AG04449 (cell line): ENCODE measurements around the gene RTL5.

Experiments used
- CTCF ChIA-PET: fragments of 350-600 bp; formaldehyde crosslinking; extraction: SDS; loops from one replicate; lab custom pipeline; 2021; ENCODE audit warnings: antibody characterized with exemption; lab: Yijun Ruan, JAX
- POLR2A ChIA-PET: fragments of 400-600, 350-600 bp; formaldehyde crosslinking; extraction: SDS; loops from one replicate; lab custom pipeline; 2020; ENCODE audit warnings: antibody characterized with exemption, inconsistent platforms; lab: Yijun Ruan, JAX
- DNase-seq: peaks from one replicate; pipeline ENCODE4 v3.0.0-alpha.2; 2010; ENCODE audit warnings: low read depth, low spot score
- H3K4me3 ChIP-seq: 2 replicates; pipeline ENCODE4 v1.5.1; 2011; ENCODE audit warnings: low read depth, mild to moderate bottlenecking, control low read depth, low read length
- TF ChIP-seq, protein P1 (sequence below): IDR thresholded peaks from one replicate; pipeline ENCODE4 v1.5.1; 2011; ENCODE audit warnings: mild to moderate bottlenecking, moderate library complexity, low read length, control low read depth, inconsistent platforms; ENCODE audit not compliant: insufficient read depth; ENCODE audit errors: missing control alignments

The RTL5 gene

DNA sequence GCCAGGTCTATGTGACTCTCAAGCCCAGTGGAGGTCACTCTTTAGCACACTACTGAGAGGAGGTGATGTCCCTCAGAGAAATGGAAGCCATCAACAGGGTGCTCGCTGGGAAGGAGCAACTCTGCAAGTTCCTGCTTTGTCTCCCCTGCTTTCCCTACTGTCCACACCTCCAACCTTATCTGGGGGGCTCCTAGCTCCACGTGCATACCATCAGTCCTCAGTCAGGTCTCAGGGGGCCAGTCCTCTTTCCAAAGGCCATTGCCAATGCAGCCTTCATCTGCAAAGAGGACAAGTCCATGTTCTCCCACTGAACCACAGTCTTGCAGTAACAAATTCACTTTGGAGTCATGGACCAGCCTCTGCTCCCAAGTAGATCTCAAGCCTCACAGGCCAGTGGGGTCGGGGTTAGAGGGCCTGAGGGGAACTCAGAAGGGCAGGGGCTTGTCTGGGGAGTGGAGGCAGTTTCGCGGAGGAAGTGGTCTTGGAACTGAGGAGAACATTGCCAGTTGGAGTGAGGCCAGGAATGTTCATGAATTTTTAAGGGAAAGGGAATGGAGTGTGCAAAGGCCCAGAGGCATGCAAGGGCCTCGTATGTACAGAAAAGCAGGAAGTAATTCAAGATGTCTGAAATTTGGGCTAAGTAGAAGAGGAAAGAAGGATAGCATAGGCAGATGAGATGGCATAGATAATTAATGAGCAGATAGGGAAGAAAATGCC is 8.9 kb downstream of the RTL5 start:
- ChIA-PET POLR2A (no interaction called here), CTCF (interaction anchor here (1.0 to 10.8 kb wide), 3 partner anchors 9 to 125 kb away, joined by 3 to 155 read pairs (median 40); partner anchors contain the start of gene RTL5)
- DNase-seq, result no peak
- H3K4me3 ChIP-seq, result no peak overlapping the region
- TF ChIP-seq, protein P1, sequence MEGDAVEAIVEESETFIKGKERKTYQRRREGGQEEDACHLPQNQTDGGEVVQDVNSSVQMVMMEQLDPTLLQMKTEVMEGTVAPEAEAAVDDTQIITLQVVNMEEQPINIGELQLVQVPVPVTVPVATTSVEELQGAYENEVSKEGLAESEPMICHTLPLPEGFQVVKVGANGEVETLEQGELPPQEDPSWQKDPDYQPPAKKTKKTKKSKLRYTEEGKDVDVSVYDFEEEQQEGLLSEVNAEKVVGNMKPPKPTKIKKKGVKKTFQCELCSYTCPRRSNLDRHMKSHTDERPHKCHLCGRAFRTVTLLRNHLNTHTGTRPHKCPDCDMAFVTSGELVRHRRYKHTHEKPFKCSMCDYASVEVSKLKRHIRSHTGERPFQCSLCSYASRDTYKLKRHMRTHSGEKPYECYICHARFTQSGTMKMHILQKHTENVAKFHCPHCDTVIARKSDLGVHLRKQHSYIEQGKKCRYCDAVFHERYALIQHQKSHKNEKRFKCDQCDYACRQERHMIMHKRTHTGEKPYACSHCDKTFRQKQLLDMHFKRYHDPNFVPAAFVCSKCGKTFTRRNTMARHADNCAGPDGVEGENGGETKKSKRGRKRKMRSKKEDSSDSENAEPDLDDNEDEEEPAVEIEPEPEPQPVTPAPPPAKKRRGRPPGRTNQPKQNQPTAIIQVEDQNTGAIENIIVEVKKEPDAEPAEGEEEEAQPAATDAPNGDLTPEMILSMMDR, result no peak

DNA sequence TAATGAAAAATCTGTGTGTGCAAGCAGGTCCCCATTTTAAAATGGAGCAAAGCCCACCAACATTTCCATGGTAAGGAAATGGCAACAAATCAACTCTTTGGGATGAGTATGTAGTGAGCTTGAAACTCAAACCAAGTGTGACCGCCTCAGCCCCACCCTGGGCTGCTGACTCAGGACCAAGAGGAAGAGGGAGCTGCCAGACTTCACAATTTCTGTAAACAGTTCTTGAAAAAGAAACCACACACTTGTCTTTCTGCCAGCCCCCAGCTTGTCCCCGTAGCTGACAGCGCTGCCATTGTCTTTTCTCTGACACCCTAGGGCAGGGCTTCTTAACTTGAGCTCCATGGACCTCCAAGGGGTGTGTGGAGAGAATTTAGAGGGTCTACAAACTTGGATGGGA is 10.3 kb downstream of the RTL5 start:
- TF ChIP-seq, protein P1, result no peak
- ChIA-PET POLR2A (interaction anchor here (0.9 to 1.4 kb wide), 2 partner anchors 11 to 92 kb away, joined by 4 to 6 read pairs; partner anchors contain the start of gene RTL5), CTCF (interaction anchor here (0.8 kb wide), 1 partner anchor 9 kb away, joined by 3 read pairs; no protein-coding TSS in a partner anchor)
- peak; percentile 33 for DNase-seq
- no peak overlapping the region for H3K4me3 ChIP-seq

DNA sequence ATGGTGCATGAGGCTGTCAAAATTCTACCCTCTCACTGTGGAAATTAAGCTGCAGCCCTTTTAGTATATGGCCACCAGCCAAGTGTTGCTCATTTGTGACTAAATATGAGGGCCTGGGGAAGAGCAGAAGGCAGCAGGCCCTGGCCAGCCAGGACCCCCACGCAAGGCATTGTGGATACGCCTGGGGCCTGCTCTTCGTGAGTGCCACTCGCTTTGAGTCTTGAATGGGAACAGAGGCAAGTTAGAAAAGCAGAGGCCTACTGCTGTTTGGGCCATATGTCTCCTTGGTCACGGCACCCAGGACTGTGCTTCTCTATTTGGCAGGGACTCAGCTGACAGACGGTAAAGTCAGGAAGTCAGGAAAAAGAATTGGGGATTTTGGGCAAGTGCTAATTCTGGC is 10.9 kb downstream of the RTL5 start:
- POLR2A ChIA-PET, result interaction anchor here (1.4 kb wide), 1 partner anchor 11 kb away, joined by 6 read pairs; the partner anchor contains the start of gene RTL5
- CTCF ChIA-PET, result interaction anchor here (0.8 to 1.1 kb wide), 2 partner anchors 9 to 102 kb away, joined by 3 to 4 read pairs; no protein-coding TSS in a partner anchor
- no peak for DNase-seq
- TF ChIP-seq, protein P1, result no peak
- H3K4me3 ChIP-seq, result no peak overlapping the region

DNA sequence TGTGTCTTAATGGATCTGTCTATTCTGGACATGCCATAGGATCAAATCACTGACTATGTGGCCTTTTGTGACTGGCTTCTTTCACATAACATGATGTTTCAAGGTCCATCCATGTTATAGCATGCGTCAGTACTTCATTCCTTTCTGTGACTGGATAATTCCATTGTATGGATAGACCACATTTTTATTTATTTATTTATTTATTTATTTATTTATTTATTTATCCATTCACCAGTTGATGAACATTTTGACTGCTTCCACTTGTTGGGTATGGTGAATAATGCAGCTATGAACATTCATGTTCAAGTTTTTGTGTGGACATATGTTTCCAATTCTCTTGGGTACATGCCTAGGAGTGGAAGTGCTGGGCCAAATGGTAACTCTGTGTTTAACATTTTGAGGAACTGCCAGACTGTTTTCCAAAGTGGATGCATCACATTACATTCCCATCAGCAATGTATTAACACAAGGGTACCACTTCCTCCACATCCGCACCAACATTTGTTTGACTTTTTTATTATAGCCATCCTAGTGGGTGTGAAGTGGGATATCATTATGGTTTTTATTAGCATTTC is 14.0 kb downstream of the RTL5 start:
- DNase-seq, result no peak
- TF ChIP-seq, protein P1, result no peak
- ChIA-PET POLR2A (no interaction called here), CTCF (no interaction called here)
- no peak overlapping the region for H3K4me3 ChIP-seq

DNA sequence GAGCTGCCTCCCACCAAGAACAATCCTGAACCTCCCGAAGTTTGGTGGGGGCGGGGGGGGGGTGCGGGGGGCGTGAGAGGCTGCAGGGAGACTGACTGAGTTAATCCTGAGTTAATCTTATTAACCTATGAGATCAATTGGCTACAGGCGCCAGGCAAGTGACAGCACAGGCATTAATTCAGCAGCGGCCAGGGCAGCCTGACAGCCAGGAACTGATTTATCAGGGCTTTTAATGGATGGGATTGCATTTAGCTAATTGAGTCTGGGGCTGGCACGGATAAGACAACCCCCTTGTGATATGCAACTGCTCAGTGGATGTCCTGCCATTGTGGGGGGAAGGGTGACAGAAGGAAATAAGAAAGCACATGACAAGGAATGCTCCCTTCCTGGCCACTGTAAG is 16.3 kb downstream of the RTL5 start:
- ChIA-PET POLR2A (no interaction called here), CTCF (interaction anchor here (1.1 to 1.3 kb wide), 2 partner anchors 10 to 12 kb away, joined by 4 read pairs; no protein-coding TSS in a partner anchor)
- no peak for DNase-seq

DNA sequence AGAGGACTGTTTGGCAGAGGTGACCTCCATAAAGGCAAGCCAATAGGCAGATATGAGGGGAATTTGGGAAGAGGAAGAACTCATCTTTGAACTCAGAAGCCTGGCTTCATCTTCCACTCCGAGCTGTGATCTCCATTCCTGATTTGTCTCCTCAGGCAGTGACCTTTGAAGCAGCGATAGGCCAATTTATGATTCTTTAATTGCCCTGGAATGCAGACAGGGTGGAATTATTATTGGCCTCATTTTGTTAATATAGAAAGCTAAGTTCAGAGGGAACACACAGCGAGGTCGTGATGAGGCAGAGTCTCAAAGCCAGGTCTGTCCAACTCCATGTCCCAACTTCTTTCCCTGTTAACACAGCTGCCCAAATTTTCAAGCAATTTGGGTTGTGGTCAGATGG is 16.9 kb downstream of the RTL5 start:
- ChIA-PET CTCF (interaction anchor here (1.1 to 1.3 kb wide), 2 partner anchors 10 to 13 kb away, joined by 4 read pairs; no protein-coding TSS in a partner anchor), POLR2A (no interaction called here)
- TF ChIP-seq, protein P1, result no peak
- no peak for DNase-seq
- H3K4me3 ChIP-seq, result no peak overlapping the region

More for the DNA sequence above, 16.3 kb downstream of the RTL5 start:
- H3K4me3 ChIP-seq, result no peak overlapping the region
- TF ChIP-seq, protein P1, result no peak
